ENCODE data around the gene ARHGAP24.

ARHGAP24 gene

GRCh38 chr4:85826060-85826678 lies 351.2 kb downstream of the ARHGAP24 start:
- TF ChIP-seq EP300 (IDR thresholded peaks at IDR 0.05; ENCODE audit: borderline replicate concordance), result peak; percentile 56; the same call in 1 of the 2 replicates
- peak; percentile 77 for TF ChIP-seq MAX (IDR thresholded peaks at IDR 0.05)
- TF ChIP-seq CEBPB (IDR thresholded peaks at IDR 0.05), result no peak
- TF ChIP-seq EGR1 (IDR thresholded peaks at IDR 0.05), result no peak
- TF ChIP-seq TEAD4 (IDR thresholded peaks at IDR 0.05), result peak; percentile 73
- no peak for TF ChIP-seq TAF1 (IDR thresholded peaks at IDR 0.05; ENCODE audit: low read depth)
- TF ChIP-seq NFIC (IDR thresholded peaks at IDR 0.05), result peak; percentile 46
- TF ChIP-seq CREB1 (IDR thresholded peaks at IDR 0.05; ENCODE audit: low read depth), result no peak
- no peak for TF ChIP-seq REST (IDR thresholded peaks at IDR 0.05; ENCODE audit: low read depth)
- TF ChIP-seq FOXM1 (IDR thresholded peaks at IDR 0.05; ENCODE audit: borderline replicate concordance, low read depth), result no peak
- TF ChIP-seq TCF12 (IDR thresholded peaks at IDR 0.05; ENCODE audit: low read depth), result peak; percentile 35; the same call in 1 of the 2 replicates
- no peak for TF ChIP-seq YY1 (IDR thresholded peaks at IDR 0.05; ENCODE audit: low read depth)
- peak; percentile 42; the same call in 1 of the 2 replicates for TF ChIP-seq USF1 (IDR thresholded peaks at IDR 0.05)
- TF ChIP-seq RAD21 (IDR thresholded peaks at IDR 0.05; ENCODE audit: low read depth), result peak; percentile 29; the same call in 1 of the 2 replicates
- TF ChIP-seq ZBTB7A (IDR thresholded peaks at IDR 0.05; ENCODE audit: low read depth), result no peak

- TF ChIP-seq ZBTB7A (IDR thresholded peaks at IDR 0.05; ENCODE audit: low read depth) (no peak), EP300 (IDR thresholded peaks at IDR 0.05; ENCODE audit: borderline replicate concordance) (no peak), NFIC (IDR thresholded peaks at IDR 0.05) (no peak), RAD21 (IDR thresholded peaks at IDR 0.05; ENCODE audit: low read depth) (no peak)
These were observed 353.3 kb downstream of the ARHGAP24 start for GRCh38 chr4:85828027-85828890.

GRCh38 chr4:85829276-85830051 lies 354.5 kb downstream of the ARHGAP24 start:
- TF ChIP-seq TAF1 (IDR thresholded peaks at IDR 0.05; ENCODE audit: low read depth) (no peak), CEBPB (IDR thresholded peaks at IDR 0.05) (no peak), TCF12 (IDR thresholded peaks at IDR 0.05; ENCODE audit: low read depth) (no peak), TEAD4 (IDR thresholded peaks at IDR 0.05) (no peak), EGR1 (IDR thresholded peaks at IDR 0.05) (no peak), CREB1 (IDR thresholded peaks at IDR 0.05; ENCODE audit: low read depth) (no peak), YY1 (IDR thresholded peaks at IDR 0.05; ENCODE audit: low read depth) (no peak), RAD21 (IDR thresholded peaks at IDR 0.05; ENCODE audit: low read depth) (no peak), MAX (IDR thresholded peaks at IDR 0.05) (no peak), REST (IDR thresholded peaks at IDR 0.05; ENCODE audit: low read depth) (no peak), USF1 (IDR thresholded peaks at IDR 0.05) (no peak), NFIC (IDR thresholded peaks at IDR 0.05) (no peak)

- TF ChIP-seq EP300 (IDR thresholded peaks at IDR 0.05; ENCODE audit: borderline replicate concordance) (no peak), ZBTB7A (IDR thresholded peaks at IDR 0.05; ENCODE audit: low read depth) (no peak)
These were observed 356.7 kb downstream of the ARHGAP24 start for GRCh38 chr4:85831647-85832046.

- TF ChIP-seq FOXM1 (IDR thresholded peaks at IDR 0.05; ENCODE audit: borderline replicate concordance, low read depth) (no peak), CREB1 (IDR thresholded peaks at IDR 0.05; ENCODE audit: low read depth) (no peak), MAX (IDR thresholded peaks at IDR 0.05) (no peak), TCF12 (IDR thresholded peaks at IDR 0.05; ENCODE audit: low read depth) (no peak), EGR1 (IDR thresholded peaks at IDR 0.05) (no peak), REST (IDR thresholded peaks at IDR 0.05; ENCODE audit: low read depth) (no peak), CEBPB (IDR thresholded peaks at IDR 0.05) (no peak), EP300 (IDR thresholded peaks at IDR 0.05; ENCODE audit: borderline replicate concordance) (no peak), USF1 (IDR thresholded peaks at IDR 0.05) (no peak), RAD21 (IDR thresholded peaks at IDR 0.05; ENCODE audit: low read depth) (no peak), TAF1 (IDR thresholded peaks at IDR 0.05; ENCODE audit: low read depth) (no peak), TEAD4 (IDR thresholded peaks at IDR 0.05) (no peak), NFIC (IDR thresholded peaks at IDR 0.05) (no peak), ZBTB7A (IDR thresholded peaks at IDR 0.05; ENCODE audit: low read depth) (no peak), YY1 (IDR thresholded peaks at IDR 0.05; ENCODE audit: low read depth) (no peak)
These were observed 358.4 kb downstream of the ARHGAP24 start for GRCh38 chr4:85833302-85833701.
